Measurements from ENCODE around the gene SSR1.

SSR1 gene

GRCh38 chr6:7218406-7218988, 94.5 kb downstream of the SSR1 start:
- no peak overlapping the region for H3K9ac ChIP-seq (ENCODE audit: insufficient read length, low read depth)
- H3K27me3 ChIP-seq (ENCODE audit: insufficient read depth, insufficient read length) = no peaks in the 10 kb centered on the region
- H3K4me3 ChIP-seq (ENCODE audit: insufficient read length, low read depth) = no peak overlapping the region
- no peak for TF ChIP-seq ZNF274 (IDR thresholded peaks at IDR 0.05; ENCODE audit: low read depth, low read length)
- no peak for TF ChIP-seq YY1 (IDR thresholded peaks at IDR 0.05; ENCODE audit: insufficient read depth, insufficient read length)
- no peak for TF ChIP-seq SUZ12 (IDR thresholded peaks at IDR 0.05; ENCODE audit: extremely low read depth, insufficient read depth, insufficient read length)
- DNase-seq (ENCODE audit: low read depth, low spot score) = no peak
- no peaks in the 10 kb centered on the region for H3K4me1 ChIP-seq (ENCODE audit: insufficient read depth, insufficient read length)
- H3K36me3 ChIP-seq (ENCODE audit: insufficient read depth, insufficient read length, low read length) = peaks cover 54% of the 10 kb centered on the region
- no peaks in the 10 kb centered on the region for H3K9me3 ChIP-seq (ENCODE audit: insufficient read depth, low read length)
